A673 (cell line): ENCODE measurements around the gene KIRREL3.

Experiments used
- EZH2 ChIP-seq: fragments of 200-600 bp; sonication (generic); IDR thresholded peaks from 2 replicates; pipeline ENCODE4 v1.6.1; 2017; ENCODE audit warnings: borderline replicate concordance, low read depth, mild to moderate bottlenecking, mixed read lengths, antibody characterized with exemption, low read length; ENCODE audit not compliant: poor library complexity, severe bottlenecking
- TF ChIP-seq, protein P1 (sequence below): fragments of 300-800, 200-600 bp; sonication (generic); conservative IDR thresholded peaks from 2 replicates; pipeline ENCODE4 v1.5.1; 2017; ENCODE audit warnings: low read depth, mild to moderate bottlenecking, antibody characterized with exemption, low read length, moderate library complexity, mixed read lengths

DNA sequence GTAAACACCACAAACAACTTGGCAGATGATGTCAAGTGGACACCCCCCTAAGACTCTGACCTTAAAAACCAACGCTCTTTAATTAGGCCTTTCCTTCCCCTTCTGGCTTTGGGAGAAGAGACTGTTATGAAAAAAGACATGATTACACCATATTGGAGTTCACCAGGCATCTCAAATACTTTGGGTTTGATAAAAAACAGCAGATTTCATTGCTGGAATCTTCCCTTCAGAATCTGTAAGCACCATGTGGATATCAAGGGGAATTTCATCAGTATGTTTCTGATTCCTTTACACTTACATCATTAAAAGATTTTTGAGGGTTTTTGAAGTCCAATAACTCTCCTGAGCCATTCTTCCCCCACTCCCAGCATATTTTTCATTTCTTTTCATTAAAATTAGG is 85.6 kb downstream of the KIRREL3 start:
- TF ChIP-seq, protein P1, sequence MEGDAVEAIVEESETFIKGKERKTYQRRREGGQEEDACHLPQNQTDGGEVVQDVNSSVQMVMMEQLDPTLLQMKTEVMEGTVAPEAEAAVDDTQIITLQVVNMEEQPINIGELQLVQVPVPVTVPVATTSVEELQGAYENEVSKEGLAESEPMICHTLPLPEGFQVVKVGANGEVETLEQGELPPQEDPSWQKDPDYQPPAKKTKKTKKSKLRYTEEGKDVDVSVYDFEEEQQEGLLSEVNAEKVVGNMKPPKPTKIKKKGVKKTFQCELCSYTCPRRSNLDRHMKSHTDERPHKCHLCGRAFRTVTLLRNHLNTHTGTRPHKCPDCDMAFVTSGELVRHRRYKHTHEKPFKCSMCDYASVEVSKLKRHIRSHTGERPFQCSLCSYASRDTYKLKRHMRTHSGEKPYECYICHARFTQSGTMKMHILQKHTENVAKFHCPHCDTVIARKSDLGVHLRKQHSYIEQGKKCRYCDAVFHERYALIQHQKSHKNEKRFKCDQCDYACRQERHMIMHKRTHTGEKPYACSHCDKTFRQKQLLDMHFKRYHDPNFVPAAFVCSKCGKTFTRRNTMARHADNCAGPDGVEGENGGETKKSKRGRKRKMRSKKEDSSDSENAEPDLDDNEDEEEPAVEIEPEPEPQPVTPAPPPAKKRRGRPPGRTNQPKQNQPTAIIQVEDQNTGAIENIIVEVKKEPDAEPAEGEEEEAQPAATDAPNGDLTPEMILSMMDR: no peak
- TF ChIP-seq EZH2: no peak
